Hepatocyte (in vitro differentiated cells): ENCODE data around the gene NOL11. TPM values are rescaled to one million over a fixed set of nuclear protein-coding genes. Genes with fewer than 3 reads are reported as not detected.

Experiments
- DNase-seq: peaks from one replicate; pipeline ENCODE4 v3.0.0-alpha.2; 2016; ENCODE audit warnings: low spot score
- H2AFZ ChIP-seq: fragments of 200-600 bp; sonication (generic); 2 replicates; pipeline ENCODE4 v1.6.0; 2016; ENCODE audit warnings: antibody characterized with exemption, mild to moderate bottlenecking
- H3K27ac ChIP-seq: fragments of 200-600 bp; sonication (generic); 2 replicates; pipeline ENCODE4 v1.5.1; 2016; ENCODE audit warnings: mild to moderate bottlenecking
- H3K27me3 ChIP-seq: fragments of 200-600 bp; sonication (generic); 2 replicates; pipeline ENCODE4 v1.6.1; 2016
- H3K36me3 ChIP-seq: fragments of 200-600 bp; sonication (generic); replicated peaks from 2 replicates; pipeline ENCODE4 v1.5.1; 2016; ENCODE audit warnings: low read depth; ENCODE audit not compliant: insufficient read depth
- H3K4me1 ChIP-seq: fragments of 200-600 bp; sonication (generic); 2 replicates; pipeline ENCODE4 v1.5.1; 2016; ENCODE audit warnings: mild to moderate bottlenecking, moderate library complexity; ENCODE audit not compliant: insufficient read depth
- H3K4me2 ChIP-seq: fragments of 200-600 bp; sonication (generic); 2 replicates; pipeline ENCODE4 v1.6.0; 2016
- H3K4me3 ChIP-seq: fragments of 200-600 bp; sonication (generic); 2 replicates; pipeline ENCODE4 v1.5.1; 2016; ENCODE audit warnings: mild to moderate bottlenecking
- H3K79me2 ChIP-seq: fragments of 200-600 bp; sonication (generic); 2 replicates; pipeline ENCODE4 v1.6.0; 2017; ENCODE audit warnings: mild to moderate bottlenecking
- H3K9me2 ChIP-seq: fragments of 200-600 bp; sonication (generic); replicated peaks from 2 replicates; pipeline ENCODE4 v1.6.0; 2017; ENCODE audit warnings: mild to moderate bottlenecking; ENCODE audit not compliant: insufficient read depth
- H3K9me3 ChIP-seq: fragments of 200-600 bp; sonication (generic); 2 replicates; pipeline ENCODE4 v1.5.1; 2016; ENCODE audit warnings: low read depth, mild to moderate bottlenecking
- H4K20me1 ChIP-seq: fragments of 200-600 bp; sonication (generic); 2 replicates; pipeline ENCODE4 v1.6.0; 2016; ENCODE audit warnings: mild to moderate bottlenecking; ENCODE audit not compliant: insufficient read depth, poor library complexity, severe bottlenecking
- CTCF ChIP-seq: fragments of 200-600 bp; sonication (generic); IDR thresholded peaks from 2 replicates; pipeline ENCODE4 v1.5.1; 2016; ENCODE audit warnings: antibody characterized with exemption, mild to moderate bottlenecking; ENCODE audit not compliant: poor library complexity
- EZH2 ChIP-seq: fragments of 200-600 bp; sonication (generic); IDR thresholded peaks from 2 replicates; pipeline ENCODE4 v1.6.1; 2016; ENCODE audit warnings: antibody characterized with exemption, mild to moderate bottlenecking, borderline replicate concordance
- EZH2phosphoT487 ChIP-seq: fragments of 200-600 bp; sonication (generic); IDR thresholded peaks from one replicate; pipeline ENCODE4 v1.6.1; 2018; ENCODE audit warnings: antibody characterized with exemption, mild to moderate bottlenecking, low read depth, moderate library complexity; ENCODE audit not compliant: unreplicated experiment, severe bottlenecking
- WGBS: methylation state at CpG from one replicate; pipeline ENCODE4 v1.1.6; 2016; ENCODE audit warnings: low lambda C conversion rate; ENCODE audit errors: missing lambda C conversion rate; 5-methylcytosine and 5-hydroxymethylcytosine counted together
- polyA plus RNA-seq: library from polyadenylated mRNA; unstranded; fragments of >200 nt; fragmentation: Nextera tagmentation; extraction: Ambion mirVana; gene quantifications from 2 replicates; pipeline ENCODE4 v1.2.1, GENCODE V29; 2016
- total RNA-seq: library from RNA; depleted of rRNA; stranded (reverse); fragments of >200 nt; gene quantifications from 2 replicates; pipeline ENCODE4 v1.2.3, GENCODE V29; 2014

The NOL11 gene
- total and polyA plus RNA-seq, 2 experiments from 2014 or later = 23.7 to 35.7 TPM

DNA sequence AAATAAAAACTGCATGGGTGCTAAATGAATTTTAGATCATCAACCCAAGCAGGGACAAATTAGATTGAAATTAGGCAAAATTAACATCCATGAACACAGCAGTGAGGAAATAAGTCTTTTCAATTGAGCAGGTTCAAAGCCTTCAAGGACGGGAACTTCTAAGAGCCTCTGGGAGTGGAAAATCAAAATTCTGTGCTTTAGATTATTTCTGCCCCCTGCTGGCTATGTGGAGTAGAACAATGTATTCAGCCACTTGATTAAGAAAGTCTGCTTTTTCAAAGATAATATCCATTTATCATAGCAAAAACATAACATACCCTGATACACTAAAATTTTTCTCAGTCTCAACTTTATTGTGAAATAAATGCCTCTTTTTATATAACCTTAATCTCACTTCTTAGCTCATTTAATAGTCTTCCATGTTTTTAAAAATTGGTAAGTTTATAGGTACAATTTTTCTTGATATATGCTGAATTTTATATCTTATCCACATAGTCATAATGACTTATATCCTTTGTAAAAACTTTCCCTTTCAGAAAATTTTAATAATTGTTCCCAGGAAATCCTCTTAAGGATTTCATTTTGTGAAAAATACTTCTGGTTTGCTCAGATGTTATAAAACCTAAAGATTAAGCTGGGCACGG, 28.1 kb upstream of the NOL11 start:
- no peaks in the 10 kb centered on the region for H3K4me1 ChIP-seq
- DNase-seq = peak; percentile 83
- H3K9me3 ChIP-seq = no peaks in the 10 kb centered on the region
- H3K79me2 ChIP-seq = no peaks in the 10 kb centered on the region
- WGBS = 42% methylated on average over 2 of the region's 2 CpGs
- no peak overlapping the region for H3K4me3 ChIP-seq
- no peak overlapping the region for H2AFZ ChIP-seq
- no peak for TF ChIP-seq EZH2
- peak; percentile 73 for TF ChIP-seq CTCF
- no peak for TF ChIP-seq EZH2phosphoT487
- H3K9me2 ChIP-seq = no peaks in the 10 kb centered on the region
- H3K27me3 ChIP-seq = no peaks in the 10 kb centered on the region
- no peak overlapping the region for H3K27ac ChIP-seq
- no peak overlapping the region for H3K4me2 ChIP-seq
- H3K36me3 ChIP-seq = no peaks in the 10 kb centered on the region
- no peaks in the 10 kb centered on the region for H4K20me1 ChIP-seq

DNA sequence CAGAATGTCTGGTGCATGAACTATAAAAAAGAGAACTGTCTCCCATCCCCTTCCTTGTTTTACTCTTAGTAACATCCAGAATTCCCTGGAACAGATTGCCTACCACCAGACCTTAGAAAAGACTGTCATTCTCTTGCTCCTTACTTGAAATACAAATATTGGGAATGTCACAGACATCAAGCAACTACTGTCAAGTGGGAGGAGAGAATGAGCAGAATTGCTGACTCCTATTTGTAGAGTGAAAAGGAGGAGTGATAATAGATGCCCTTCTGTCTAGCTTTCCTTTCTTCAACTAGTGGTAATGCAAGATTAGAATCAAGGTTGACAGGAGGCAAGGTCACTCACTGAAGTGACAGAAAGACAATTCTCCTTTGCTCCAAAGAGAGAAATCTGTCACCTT, 23.9 kb upstream of the NOL11 start:
- Histone ChIP-seq H3K36me3 (no peaks in the 10 kb centered on the region), H4K20me1 (no peaks in the 10 kb centered on the region), H3K79me2 (no peaks in the 10 kb centered on the region), H3K27me3 (no peaks in the 10 kb centered on the region), H3K4me1 (no peaks in the 10 kb centered on the region), H3K4me3 (no peak overlapping the region), H3K4me2 (no peak overlapping the region), H3K27ac (no peak overlapping the region), H3K9me2 (no peaks in the 10 kb centered on the region), H2AFZ (no peak overlapping the region), H3K9me3 (no peaks in the 10 kb centered on the region)
- no peak for TF ChIP-seq EZH2phosphoT487
- no peak for TF ChIP-seq CTCF
- no peak for TF ChIP-seq EZH2
- no peak for DNase-seq

GRCh38 chr17:67696347-67696746, 21.4 kb upstream of the NOL11 start:
- Histone ChIP-seq H4K20me1 (no peaks in the 10 kb centered on the region), H3K9me2 (no peaks in the 10 kb centered on the region), H3K79me2 (no peaks in the 10 kb centered on the region), H3K36me3 (no peaks in the 10 kb centered on the region), H3K4me1 (no peaks in the 10 kb centered on the region), H3K27me3 (no peaks in the 10 kb centered on the region), H3K4me3 (no peak overlapping the region), H3K9me3 (no peaks in the 10 kb centered on the region), H2AFZ (no peak overlapping the region), H3K4me2 (no peak overlapping the region), H3K27ac (no peak overlapping the region)
- 94% methylated on average over 3 of the region's 3 CpGs for WGBS
- TF ChIP-seq EZH2 = no peak
- no peak for TF ChIP-seq CTCF
- TF ChIP-seq EZH2phosphoT487 = no peak
- no peak for DNase-seq
